Trophoblast cell (in vitro differentiated cells and primary cell): ENCODE data around the gene PRKN.

ENCODE experiments used
- DNase-seq, 2 donors: peaks; one replicate each; pipeline ENCODE4 v3.0.0-alpha.2; 2016
- H2AFZ ChIP-seq: 2 replicates; pipeline ENCODE4 v1.6.1; 2013; ENCODE audit warnings: low read length, moderate library complexity, mild to moderate bottlenecking; ENCODE audit not compliant: insufficient read depth, poor library complexity
- H2AK5ac ChIP-seq: 2 replicates; pipeline ENCODE4 v1.6.1; 2013; ENCODE audit warnings: mild to moderate bottlenecking, low read length
- H2BK120ac ChIP-seq: 2 replicates; pipeline ENCODE4 v1.6.1; 2013; ENCODE audit warnings: low read length, mild to moderate bottlenecking, moderate library complexity; ENCODE audit not compliant: insufficient read depth, poor library complexity
- H2BK12ac ChIP-seq: 2 replicates; pipeline ENCODE4 v1.6.1; 2013; ENCODE audit warnings: mild to moderate bottlenecking, low read length, moderate library complexity
- H2BK5ac ChIP-seq: 2 replicates; pipeline ENCODE4 v1.6.1; 2013; ENCODE audit warnings: low read length, low read depth, moderate library complexity, mild to moderate bottlenecking; ENCODE audit not compliant: poor library complexity
- H3K14ac ChIP-seq: 2 replicates; pipeline ENCODE4 v1.6.1; 2013; ENCODE audit warnings: mild to moderate bottlenecking, low read length
- H3K18ac ChIP-seq: 2 replicates; pipeline ENCODE4 v1.6.1; 2013; ENCODE audit warnings: mild to moderate bottlenecking, low read length
- H3K23ac ChIP-seq: 2 replicates; pipeline ENCODE4 v1.6.1; 2013; ENCODE audit warnings: low read length
- H3K27ac ChIP-seq: 2 replicates; pipeline ENCODE4 v1.5.1; 2013; ENCODE audit warnings: low read depth, mild to moderate bottlenecking, inconsistent platforms, low read length, moderate library complexity
- H3K27me3 ChIP-seq: 2 replicates; pipeline ENCODE4 v1.6.1; 2013; ENCODE audit warnings: inconsistent platforms, mild to moderate bottlenecking, low read length, moderate library complexity; ENCODE audit not compliant: insufficient read depth
- H3K36me3 ChIP-seq, 2 experiments: 1 replicate in 1 of 2; 2 replicates in 1 of 2; pipeline ENCODE4 v1.6.1; 2013; ENCODE audit warnings: low read length in 2 of 2, mild to moderate bottlenecking in 2 of 2, moderate library complexity in 1 of 2; ENCODE audit not compliant: insufficient read depth in 2 of 2, control insufficient read depth in 1 of 2
- H3K4ac ChIP-seq: 2 replicates; pipeline ENCODE4 v1.6.1; 2013; ENCODE audit warnings: low read depth, mild to moderate bottlenecking, low read length, moderate library complexity
- H3K4me1 ChIP-seq, 2 experiments: 1 replicate in 1 of 2; 2 replicates in 1 of 2; pipeline ENCODE4 v1.6.1; 2013; ENCODE audit warnings: low read length in 2 of 2, mild to moderate bottlenecking in 2 of 2, moderate library complexity in 1 of 2; ENCODE audit not compliant: insufficient read depth in 2 of 2, control insufficient read depth in 1 of 2
- H3K4me2 ChIP-seq: 2 replicates; pipeline ENCODE4 v1.6.1; 2013; ENCODE audit warnings: inconsistent platforms, mild to moderate bottlenecking, low read length, moderate library complexity
- H3K4me3 ChIP-seq: 2 replicates; pipeline ENCODE4 v1.5.1; 2013; ENCODE audit warnings: mild to moderate bottlenecking, low read depth, low read length, inconsistent platforms
- H3K79me1 ChIP-seq: one replicate; pipeline ENCODE4 v1.6.1; 2013; ENCODE audit warnings: low read length
- H3K79me2 ChIP-seq: 2 replicates; pipeline ENCODE4 v1.6.1; 2013; ENCODE audit warnings: low read length, mild to moderate bottlenecking; ENCODE audit not compliant: control insufficient read depth, insufficient read depth, poor library complexity
- H3K9ac ChIP-seq: 2 replicates; pipeline ENCODE4 v1.6.1; 2013; ENCODE audit warnings: mild to moderate bottlenecking, low read length
- H3K9me3 ChIP-seq: 2 replicates; pipeline ENCODE4 v1.6.1; 2013; ENCODE audit warnings: low read depth, mild to moderate bottlenecking, control low read depth, inconsistent platforms, low read length; ENCODE audit not compliant: insufficient read depth
- H4K12ac ChIP-seq: 2 replicates; pipeline ENCODE4 v1.6.1; 2013; ENCODE audit warnings: low read depth, mild to moderate bottlenecking, low read length, moderate library complexity
- H4K8ac ChIP-seq: 2 replicates; pipeline ENCODE4 v1.6.1; 2013; ENCODE audit warnings: low read depth, mild to moderate bottlenecking, low read length, moderate library complexity
- H4K91ac ChIP-seq: one replicate; pipeline ENCODE4 v1.6.1; 2013; ENCODE audit warnings: low read depth, mild to moderate bottlenecking, low read length, moderate library complexity
- WGBS: extraction: QIAGEN DNeasy Blood & Tissue Kit; methylation state at CpG from one replicate; pipeline ENCODE4 v1.1.7; 2013; ENCODE audit warnings: missing lambda C conversion rate; ENCODE audit not compliant: insufficient read length, insufficient coverage; ENCODE audit errors: extremely low coverage; 5-methylcytosine and 5-hydroxymethylcytosine counted together

The PRKN gene

DNA sequence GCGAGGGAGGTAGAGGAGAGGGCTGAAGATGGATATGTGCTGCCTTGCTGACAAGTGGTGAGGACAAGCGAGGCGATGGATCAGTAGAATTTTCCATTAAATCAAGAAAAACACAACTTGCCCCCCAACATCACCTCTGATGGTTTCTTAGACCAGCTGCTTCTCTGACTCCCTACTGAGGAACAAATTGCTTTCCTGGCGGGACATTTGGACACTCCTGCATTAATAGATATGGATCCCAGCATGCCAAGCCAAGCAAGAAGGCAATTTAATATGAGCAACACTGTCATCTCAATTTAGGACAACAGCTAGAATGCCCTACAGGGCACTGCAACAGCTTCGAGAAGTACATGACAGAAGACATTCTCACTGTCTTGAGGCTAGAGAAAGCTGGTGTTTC is 1205.3 kb downstream of the PRKN start:
- Histone ChIP-seq H3K79me1 (no peaks in the 10 kb centered on the region), H3K9ac (no peak overlapping the region), H3K23ac (no peak overlapping the region), H2BK5ac (no peak overlapping the region), H3K18ac (no peak overlapping the region), H2BK12ac (no peak overlapping the region), H2AFZ (no peak overlapping the region), H2BK120ac (no peak overlapping the region), H3K79me2 (no peaks in the 10 kb centered on the region), H4K12ac (no peak overlapping the region), H3K27me3 (no peaks in the 10 kb centered on the region), H4K8ac (no peak overlapping the region), H3K14ac (no peak overlapping the region), H3K4me1 (no peaks in the 10 kb centered on the region), H3K27ac (no peak overlapping the region), H4K91ac (no peak overlapping the region), H3K9me3 (peaks cover under 1% of the 10 kb centered on the region), H3K4ac (no peak overlapping the region), H2AK5ac (no peak overlapping the region), H3K4me2 (no peak overlapping the region), H3K4me3 (no peak overlapping the region), H3K36me3 (no peaks in the 10 kb centered on the region)
- WGBS, result no CpG with 5 or more reads among the region's 5 CpGs
- no peak for DNase-seq

GRCh38 chr6:161511447-161512095 is 1216.0 kb downstream of the PRKN start:
- no peak overlapping the region for H4K91ac ChIP-seq
- no peak overlapping the region for H3K4me2 ChIP-seq
- no peak overlapping the region for H3K9ac ChIP-seq
- no peaks in the 10 kb centered on the region for H3K79me1 ChIP-seq
- no peak overlapping the region for H4K8ac ChIP-seq
- no peak overlapping the region for H2BK12ac ChIP-seq
- no peak overlapping the region for H2AFZ ChIP-seq
- no CpG with 5 or more reads among the region's 9 CpGs for WGBS
- H2BK120ac ChIP-seq, result no peak overlapping the region
- H3K79me2 ChIP-seq, result no peaks in the 10 kb centered on the region
- no peaks in the 10 kb centered on the region for H3K27me3 ChIP-seq
- H3K4ac ChIP-seq, result no peak overlapping the region
- no peak overlapping the region for H3K18ac ChIP-seq
- no peak overlapping the region for H4K12ac ChIP-seq
- no peak overlapping the region for H2AK5ac ChIP-seq
- no peak overlapping the region for H3K23ac ChIP-seq
- DNase-seq, result no peak
- H3K4me3 ChIP-seq, result no peak overlapping the region
- H3K14ac ChIP-seq, result no peak overlapping the region
- H3K9me3 ChIP-seq, result no peaks in the 10 kb centered on the region
- H3K36me3 ChIP-seq, result no peaks in the 10 kb centered on the region
- H3K27ac ChIP-seq, result no peak overlapping the region
- no peak overlapping the region for H2BK5ac ChIP-seq
- no peaks in the 10 kb centered on the region for H3K4me1 ChIP-seq

- Histone ChIP-seq H3K18ac (no peak overlapping the region), H2AFZ (no peak overlapping the region), H4K8ac (no peak overlapping the region), H3K79me2 (no peaks in the 10 kb centered on the region), H3K4me1 (no peaks in the 10 kb centered on the region), H3K9me3 (no peaks in the 10 kb centered on the region), H3K36me3 (no peaks in the 10 kb centered on the region), H2BK5ac (no peak overlapping the region), H3K9ac (no peak overlapping the region), H2BK12ac (no peak overlapping the region), H3K27me3 (no peaks in the 10 kb centered on the region), H3K27ac (no peak overlapping the region), H3K14ac (no peak overlapping the region), H3K4me3 (no peak overlapping the region), H4K12ac (no peak overlapping the region), H3K79me1 (no peaks in the 10 kb centered on the region), H4K91ac (no peak overlapping the region), H2BK120ac (no peak overlapping the region), H3K23ac (no peak overlapping the region), H3K4ac (no peak overlapping the region), H3K4me2 (no peak overlapping the region), H2AK5ac (no peak overlapping the region)
- WGBS, result no CpG with 5 or more reads among the region's 6 CpGs
- no peak for DNase-seq
Measured at GRCh38 chr6:161508341-161508740, 1219.2 kb downstream of the PRKN start.

- no peak overlapping the region for H2AK5ac ChIP-seq
- H4K91ac ChIP-seq, result no peak overlapping the region
- no peak overlapping the region for H3K4me3 ChIP-seq
- H3K79me2 ChIP-seq, result no peaks in the 10 kb centered on the region
- no peak overlapping the region for H2BK5ac ChIP-seq
- no peak overlapping the region for H3K27ac ChIP-seq
- no peak overlapping the region for H3K23ac ChIP-seq
- H3K14ac ChIP-seq, result no peak overlapping the region
- H2AFZ ChIP-seq, result no peak overlapping the region
- DNase-seq, result no peak
- H3K36me3 ChIP-seq, result no peaks in the 10 kb centered on the region
- no peaks in the 10 kb centered on the region for H3K4me1 ChIP-seq
- H3K4ac ChIP-seq, result no peak overlapping the region
- H3K9ac ChIP-seq, result no peak overlapping the region
- no peak overlapping the region for H2BK120ac ChIP-seq
- no peaks in the 10 kb centered on the region for H3K27me3 ChIP-seq
- WGBS, result no CpG with 5 or more reads among the region's 4 CpGs
- H3K4me2 ChIP-seq, result no peak overlapping the region
- H3K79me1 ChIP-seq, result no peaks in the 10 kb centered on the region
- H3K18ac ChIP-seq, result no peak overlapping the region
- H3K9me3 ChIP-seq, result no peaks in the 10 kb centered on the region
- H4K12ac ChIP-seq, result no peak overlapping the region
- no peak overlapping the region for H4K8ac ChIP-seq
- H2BK12ac ChIP-seq, result no peak overlapping the region
Measured at GRCh38 chr6:161507375-161507774, 1220.2 kb downstream of the PRKN start.
